NCI-H1694 (cell line): Measurements from ENCODE around the gene CPT1B.
A peak's percentile ranks its signal among the peaks of the same experiment; 100 is the strongest.

ENCODE experiments used
- DNase-seq: peaks from one replicate; lab custom pipeline; 2025; lab: John Stamatoyannopoulos, UW

The CPT1B gene

GRCh38 chr22:50569896-50570535 is 8.2 kb downstream of the CPT1B start:
- no peak for DNase-seq

DNA sequence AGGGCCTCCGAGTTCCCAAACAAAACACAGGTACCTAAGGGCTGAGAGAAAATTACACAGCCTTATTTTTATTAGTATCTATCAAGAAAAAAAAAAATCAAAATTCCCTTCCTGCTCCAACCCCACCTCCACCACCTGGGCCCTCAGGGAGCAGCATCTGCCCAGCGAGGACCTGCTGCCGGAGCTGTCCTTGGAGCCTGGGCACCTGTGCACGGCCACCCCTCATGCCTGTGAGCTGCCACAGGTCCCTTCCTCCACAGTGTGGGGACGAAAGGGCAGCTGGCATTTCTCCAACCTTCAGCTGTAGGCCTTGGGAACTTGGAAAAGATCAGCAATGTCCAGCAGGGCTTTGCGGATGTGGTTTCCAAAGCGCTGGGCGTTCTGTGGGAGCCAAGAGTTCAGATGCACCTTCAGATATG is 9.2 kb downstream of the CPT1B start:
- no peak for DNase-seq

- no peak for DNase-seq
These were observed 9.6 kb downstream of the CPT1B start for GRCh38 chr22:50568626-50569025.

DNA sequence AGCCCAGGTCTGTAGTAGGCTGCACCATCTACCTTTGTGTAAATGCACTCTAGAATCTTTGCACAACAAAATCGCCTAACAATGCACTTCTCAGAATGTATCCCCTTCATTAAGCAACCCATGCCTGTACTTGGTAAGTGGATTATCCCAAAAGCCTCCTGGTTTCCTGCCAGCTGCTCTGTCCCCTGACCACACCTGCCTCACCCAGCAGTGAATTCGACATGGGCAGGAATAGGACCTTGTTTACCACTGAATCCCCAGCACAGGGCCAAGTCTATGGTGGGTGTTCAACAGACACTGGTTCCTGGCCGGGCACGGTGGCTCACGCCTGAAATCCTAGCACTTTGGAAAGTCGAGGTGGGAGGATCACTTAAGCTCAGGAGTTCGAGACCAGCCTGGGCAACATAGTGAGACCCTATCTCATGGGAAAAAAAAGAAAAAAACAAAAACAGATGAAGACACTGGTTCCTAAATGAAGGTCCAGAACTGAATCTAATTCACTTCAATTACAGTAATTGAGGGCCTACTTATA is 10.4 kb downstream of the CPT1B start:
- DNase-seq = no peak

GRCh38 chr22:50564289-50564688 is 13.9 kb downstream of the CPT1B start:
- DNase-seq = no peak

DNA sequence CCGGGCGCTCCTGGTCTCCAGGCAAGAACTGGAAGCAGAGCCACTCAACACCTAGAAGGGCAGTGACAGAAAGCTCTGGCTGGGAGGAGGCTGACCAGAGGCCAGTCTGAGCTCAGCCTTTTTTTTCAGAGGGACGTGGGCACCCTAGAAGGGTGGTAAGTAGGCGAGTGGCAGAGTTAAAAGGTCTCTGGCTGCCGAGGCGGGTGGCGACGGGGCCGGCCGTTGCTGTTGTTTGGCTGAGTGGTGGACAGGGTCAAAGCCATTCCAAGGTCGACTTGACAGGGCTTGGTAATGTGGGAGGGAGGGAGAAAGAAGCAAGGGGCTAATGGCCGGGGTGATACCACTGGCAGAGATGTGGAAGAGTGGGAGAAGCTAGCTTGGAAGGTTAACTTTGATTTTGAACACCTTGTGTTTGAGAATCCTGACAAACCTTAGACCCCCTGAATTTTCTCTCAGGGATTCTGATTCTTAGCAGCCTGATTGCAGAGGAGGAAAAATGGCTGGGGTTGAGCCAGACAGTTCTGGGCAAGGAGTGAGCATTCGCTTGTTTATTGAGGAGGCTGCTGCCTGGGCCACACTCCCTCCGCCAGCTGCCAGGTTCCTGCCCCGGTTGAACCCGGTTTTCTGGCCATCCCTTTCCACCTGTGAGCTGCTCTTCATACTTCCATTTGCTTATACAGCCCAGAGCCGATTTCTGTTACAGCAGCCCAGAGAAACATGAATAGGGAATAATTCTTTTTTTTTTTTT is 14.6 kb downstream of the CPT1B start:
- no peak for DNase-seq

DNA sequence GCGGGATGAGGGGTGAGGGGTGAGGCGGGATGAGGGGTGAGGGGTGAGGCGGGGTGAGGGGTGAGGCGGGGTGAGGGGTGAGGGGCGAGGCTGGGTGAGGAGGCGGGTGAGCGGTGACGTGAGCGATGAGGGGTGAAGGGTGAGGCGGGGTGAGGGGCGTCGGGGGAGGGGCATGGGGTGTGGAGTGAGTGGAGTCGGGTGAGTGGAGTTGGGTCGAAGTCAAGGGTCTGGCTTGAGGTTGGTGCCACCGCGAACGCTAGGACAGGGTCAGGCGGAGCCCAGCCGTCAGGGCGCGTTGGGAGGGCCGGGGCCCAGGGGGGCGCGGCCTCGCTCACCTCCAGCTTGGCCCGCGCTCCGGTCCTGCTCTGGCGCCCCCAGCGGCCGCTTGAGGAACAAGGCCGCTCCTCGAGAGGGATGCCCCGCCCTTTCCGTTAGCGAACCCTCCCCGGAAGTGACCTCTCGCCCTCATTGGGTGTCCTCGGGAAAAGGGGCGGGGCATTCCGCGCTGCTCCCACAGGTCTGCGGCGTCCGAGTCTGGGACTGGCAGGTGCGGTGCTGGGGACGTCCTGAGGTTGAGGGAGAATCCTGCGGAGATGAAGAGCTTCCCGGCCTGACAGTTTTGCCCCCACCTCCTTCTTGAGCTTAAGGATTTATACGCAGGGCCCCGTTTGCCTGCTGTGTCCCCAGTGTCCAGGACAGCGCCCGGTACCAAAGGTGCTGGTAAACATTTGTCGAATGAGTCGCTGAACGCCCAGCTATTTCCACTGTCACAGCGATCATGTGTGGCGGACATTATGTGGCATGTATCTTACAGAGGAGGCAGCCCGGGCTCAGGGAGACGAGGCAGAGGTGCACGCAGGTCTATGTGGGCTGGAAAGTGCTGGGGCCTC is 15.5 kb downstream of the CPT1B start, which contains the start of gene SYCE3:
SYCE3 (minus strand) TSS at position 397 of the 890 bp plus-strand sequence. CDS start 6,514 bp downstream, outside the sequence.
- DNase-seq = peak; percentile 95

- DNase-seq = no peak
These were observed 16.5 kb downstream of the CPT1B start for GRCh38 chr22:50561401-50562358.

DNA sequence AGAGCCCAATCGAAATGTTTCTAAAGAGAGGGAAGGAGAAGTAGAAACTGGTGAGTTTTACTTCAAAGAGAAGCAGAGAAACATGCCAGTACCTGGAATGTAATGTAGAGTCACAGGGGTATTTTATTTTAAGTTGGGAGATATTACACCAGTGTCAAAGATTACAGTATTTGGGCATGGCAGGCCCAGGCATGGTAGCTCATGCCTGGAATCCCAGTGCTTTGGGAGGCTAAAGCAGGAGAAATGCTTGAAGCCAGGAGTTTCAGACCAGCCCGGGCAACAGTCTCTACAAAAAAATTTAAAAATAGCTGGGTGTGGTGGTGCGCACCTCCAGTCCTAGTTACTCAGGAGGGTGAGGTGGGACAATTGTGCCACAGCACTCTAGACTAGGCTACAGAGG is 18.2 kb downstream of the CPT1B start:
- no peak for DNase-seq

GRCh38 chr22:50556703-50557102 is 21.5 kb downstream of the CPT1B start:
- peak; percentile 54 for DNase-seq

- no peak for DNase-seq
These were observed 24.9 kb downstream of the CPT1B start for GRCh38 chr22:50553310-50553709.

GRCh38 chr22:50551160-50551752 is 27.0 kb downstream of the CPT1B start:
- no peak for DNase-seq

GRCh38 chr22:50550395-50550794 is 27.8 kb downstream of the CPT1B start:
- no peak for DNase-seq

DNA sequence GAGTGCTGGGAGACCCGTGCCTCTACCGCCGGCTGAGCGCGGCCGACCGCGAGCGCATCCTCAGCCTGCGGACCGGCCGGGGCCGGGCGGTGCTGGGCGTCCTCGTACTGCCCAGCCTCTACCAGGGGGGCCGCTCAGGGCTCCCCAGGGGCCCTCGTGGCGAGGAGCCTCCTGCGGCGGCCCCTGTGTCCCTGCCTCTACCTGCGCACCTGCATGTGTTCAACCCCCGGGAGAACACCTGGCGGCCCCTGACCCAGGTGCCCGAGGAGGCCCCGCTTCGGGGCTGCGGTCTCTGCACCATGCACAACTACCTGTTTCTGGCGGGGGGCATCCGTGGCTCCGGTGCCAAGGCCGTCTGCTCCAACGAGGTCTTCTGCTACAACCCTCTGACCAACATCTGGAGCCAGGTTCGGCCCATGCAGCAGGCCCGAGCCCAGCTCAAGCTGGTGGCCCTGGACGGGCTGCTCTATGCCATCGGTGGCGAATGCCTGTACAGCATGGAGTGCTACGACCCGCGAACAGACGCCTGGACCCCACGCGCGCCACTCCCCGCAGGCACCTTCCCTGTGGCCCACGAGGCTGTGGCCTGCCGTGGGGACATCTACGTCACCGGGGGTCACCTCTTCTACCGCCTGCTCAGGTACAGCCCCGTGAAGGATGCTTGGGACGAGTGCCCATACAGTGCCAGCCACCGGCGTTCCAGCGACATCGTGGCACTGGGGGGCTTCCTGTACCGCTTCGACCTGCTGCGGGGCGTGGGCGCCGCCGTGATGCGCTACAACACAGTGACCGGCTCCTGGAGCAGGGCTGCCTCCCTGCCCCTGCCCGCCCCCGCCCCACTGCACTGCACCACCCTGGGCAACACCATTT is 29.1 kb downstream of the CPT1B start:
- DNase-seq = no peak

DNA sequence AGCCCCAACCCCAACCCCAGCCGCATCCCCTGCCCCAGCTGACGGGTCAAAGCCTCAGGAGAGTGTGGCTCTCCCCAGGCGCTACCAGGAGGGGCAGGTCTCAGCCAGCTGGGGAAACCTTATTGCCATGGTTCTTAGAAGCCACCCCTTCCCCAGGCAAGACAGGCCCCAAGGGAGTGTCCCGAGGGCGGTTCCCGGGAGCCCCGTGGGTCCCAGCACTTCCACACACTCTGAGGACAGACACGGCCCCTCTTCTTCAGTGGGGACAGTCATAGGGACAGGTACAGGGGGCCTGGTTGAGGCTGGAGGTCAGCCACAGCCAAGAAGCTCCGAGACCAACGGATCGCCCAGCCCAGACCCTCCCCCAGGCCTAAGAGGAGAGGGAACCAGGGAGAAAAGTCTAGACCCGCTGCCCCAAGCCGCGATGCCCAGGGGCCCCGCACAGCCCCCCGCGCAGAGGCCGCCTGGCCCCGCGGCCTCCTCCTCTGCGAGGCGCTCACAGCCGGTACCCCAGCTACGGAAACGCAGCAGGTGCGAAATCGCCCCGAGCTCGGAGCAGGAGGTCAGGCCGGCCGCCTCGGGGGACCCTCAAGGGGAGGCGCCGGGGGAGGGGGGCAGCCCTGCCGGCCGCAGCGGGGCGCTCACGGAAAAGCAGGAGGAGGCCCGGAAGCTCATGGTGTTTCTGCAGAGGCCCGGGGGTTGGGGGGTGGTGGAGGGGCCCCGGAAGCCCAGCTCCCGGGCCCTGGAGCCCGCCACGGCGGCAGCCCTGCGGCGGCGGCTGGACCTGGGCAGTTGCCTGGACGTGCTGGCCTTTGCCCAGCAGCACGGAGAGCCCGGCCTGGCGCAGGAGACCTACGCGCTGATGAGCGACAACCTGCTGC is 29.9 kb downstream of the CPT1B start:
- DNase-seq = no peak

DNA sequence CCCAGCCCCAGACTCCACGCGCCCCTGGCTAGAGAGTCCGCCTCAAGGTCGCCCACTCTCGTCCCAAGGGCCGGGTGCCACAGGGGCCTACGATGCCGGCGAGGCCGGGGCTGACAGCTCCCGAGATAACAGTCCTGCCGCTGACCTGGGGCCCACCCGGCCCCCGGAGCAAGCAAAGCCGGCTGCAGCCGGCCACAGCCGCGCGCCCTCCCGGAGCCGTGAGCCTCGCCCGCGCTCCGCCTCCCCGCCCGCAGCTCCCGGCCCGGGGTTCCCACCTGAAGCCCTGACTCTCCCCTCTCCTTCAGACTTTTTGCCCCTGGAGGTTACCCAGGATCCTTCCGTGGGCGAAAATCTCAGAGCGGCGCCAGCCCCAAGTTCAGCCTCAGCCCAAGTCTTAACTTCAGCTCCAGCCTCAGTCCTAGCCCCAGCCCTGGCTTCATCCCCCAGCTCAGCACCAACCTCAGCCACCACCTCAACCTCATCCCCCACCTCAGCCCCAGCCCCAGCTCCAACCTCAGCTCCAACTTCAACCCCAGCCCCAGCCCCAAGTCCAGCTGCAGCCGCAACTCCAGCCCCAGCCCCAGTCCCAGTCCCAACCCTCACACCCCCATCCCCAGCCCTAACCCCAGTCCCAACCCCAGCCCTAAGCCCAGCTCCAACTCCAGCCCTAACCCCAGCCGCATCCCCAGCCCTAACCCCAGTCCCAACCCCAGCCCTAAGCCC is 30.8 kb downstream of the CPT1B start:
- no peak for DNase-seq

DNA sequence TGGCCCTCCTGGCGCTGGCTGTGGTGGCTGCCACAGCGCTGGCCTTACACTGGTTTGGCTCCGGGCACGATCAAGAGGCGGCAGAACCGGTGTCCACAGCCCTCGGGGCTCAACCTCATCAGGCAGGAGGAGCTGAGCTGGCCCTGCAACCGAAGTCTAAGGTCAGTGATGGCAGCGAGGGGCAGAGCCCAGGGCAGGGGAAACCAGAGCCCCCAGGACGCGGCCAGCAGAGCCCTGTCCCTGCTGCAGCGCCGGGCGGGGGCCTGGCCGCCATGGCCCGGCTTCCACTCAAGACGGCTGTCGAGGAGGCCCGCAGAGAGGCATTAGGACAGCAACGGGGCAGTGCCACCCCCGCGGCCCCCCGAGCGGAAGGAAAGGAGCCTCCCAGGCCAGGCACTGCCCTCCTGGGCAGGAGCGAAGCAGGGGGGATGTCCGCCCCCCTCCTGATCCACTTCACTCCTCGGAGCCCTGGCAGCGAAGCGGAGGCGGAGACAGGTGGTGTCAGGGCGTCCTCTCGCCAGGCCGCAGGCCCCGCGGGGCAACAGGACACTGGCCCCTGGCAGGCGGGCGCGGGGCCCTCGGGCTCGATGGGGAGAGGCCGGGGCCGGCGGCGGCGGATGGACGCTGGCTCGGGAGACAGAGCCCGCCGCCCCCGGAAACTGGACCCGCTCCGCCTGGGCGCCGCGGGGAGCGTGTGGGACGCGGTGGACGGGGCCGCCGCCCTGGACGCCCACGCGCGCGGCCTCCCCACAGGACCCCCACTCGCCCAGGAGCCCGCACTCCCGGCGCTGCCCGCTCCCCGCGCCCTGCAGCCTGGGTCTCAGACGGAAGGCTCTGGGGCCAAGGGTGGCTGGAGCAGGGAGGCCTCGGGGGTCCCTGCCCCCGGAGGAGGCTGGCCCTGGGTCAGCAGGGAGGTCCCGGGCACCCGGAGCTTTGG is 31.6 kb downstream of the CPT1B start:
- DNase-seq = no peak
